CD4-positive, alpha-beta T cell treated with Interleukin-10 for 1 hour (primary cell): Measurements from ENCODE around the gene TSKU.
"Not testable (repeated sequence)": the region's sequence is repeated elsewhere in the genome, so short reads cannot be mapped to it uniquely, and the experiment has no call there.

Experiments used
- DNase-seq: peaks from one replicate; pipeline ENCODE4 v3.0.0-alpha.2; 2020

The TSKU gene

GRCh38 chr11:76791002-76791770 lies 8.0 kb downstream of the TSKU start:
- not testable (repeated sequence) for DNase-seq

GRCh38 chr11:76791861-76792260 lies 8.7 kb downstream of the TSKU start:
- no peak for DNase-seq

- no peak for DNase-seq
Observed at GRCh38 chr11:76792505-76793264, 9.5 kb downstream of the TSKU start.

GRCh38 chr11:76793391-76794291 lies 10.5 kb downstream of the TSKU start:
- DNase-seq, result no peak

- DNase-seq, result no peak
Observed at GRCh38 chr11:76794371-76795289, 11.5 kb downstream of the TSKU start.

- no peak for DNase-seq
Observed at GRCh38 chr11:76795290-76795935, 12.3 kb downstream of the TSKU start.

GRCh38 chr11:76795936-76796441 lies 12.8 kb downstream of the TSKU start:
- no peak for DNase-seq

GRCh38 chr11:76796511-76797198 lies 13.5 kb downstream of the TSKU start:
- DNase-seq, result no peak

- DNase-seq, result no peak
Observed at GRCh38 chr11:76797341-76798201, 14.4 kb downstream of the TSKU start.

- DNase-seq, result no peak
Observed at GRCh38 chr11:76798202-76798581, 15.0 kb downstream of the TSKU start.

GRCh38 chr11:76798671-76799065 lies 15.5 kb downstream of the TSKU start:
- no peak for DNase-seq

GRCh38 chr11:76799066-76799804 lies 16.1 kb downstream of the TSKU start:
- peak; percentile 75 for DNase-seq

- no peak for DNase-seq
Observed at GRCh38 chr11:76800466-76801200, 17.5 kb downstream of the TSKU start.

GRCh38 chr11:76801225-76801624 lies 18.1 kb downstream of the TSKU start:
- no peak for DNase-seq

GRCh38 chr11:76801736-76802135 lies 18.6 kb downstream of the TSKU start:
- no peak for DNase-seq

- DNase-seq, result no peak
Observed at GRCh38 chr11:76802151-76802550, 19.0 kb downstream of the TSKU start.

GRCh38 chr11:76802621-76803020 lies 19.5 kb downstream of the TSKU start:
- no peak for DNase-seq

- no peak for DNase-seq
Observed at GRCh38 chr11:76803023-76803422, 19.9 kb downstream of the TSKU start.
